GM19468 (cell line): ENCODE measurements around the gene PIGC.
A peak's percentile ranks its signal among the peaks of the same experiment; 100 is the strongest.
"Not testable (repeated sequence)": the region's sequence is repeated elsewhere in the genome, so short reads cannot be mapped to it uniquely, and the experiment has no call there.

ENCODE experiments used
- ATAC-seq: cut with Tn5 transposase; IDR thresholded peaks from one replicate; pipeline ENCODE4 v1.9.1; 2021; ENCODE audit warnings: mild to moderate bottlenecking, moderate library complexity, moderate number of reproducible peaks; ENCODE audit not compliant: unreplicated experiment; ENCODE audit errors: extremely low read depth

The PIGC gene

GRCh38 chr1:172467446-172467845, 23.6 kb upstream of the PIGC start:
- ATAC-seq, result no peak

GRCh38 chr1:172466795-172467407, 23.0 kb upstream of the PIGC start:
- no peak for ATAC-seq

- no peak for ATAC-seq
Measured at GRCh38 chr1:172465617-172466016, 21.7 kb upstream of the PIGC start.

GRCh38 chr1:172460887-172461315, 17.0 kb upstream of the PIGC start:
- no peak for ATAC-seq

- no peak for ATAC-seq
Measured at GRCh38 chr1:172460177-172460576, 16.3 kb upstream of the PIGC start.

- ATAC-seq, result no peak
Measured at GRCh38 chr1:172457479-172458130, 13.7 kb upstream of the PIGC start.

GRCh38 chr1:172456344-172456769, 12.5 kb upstream of the PIGC start:
- no peak for ATAC-seq

GRCh38 chr1:172455451-172455850, 11.6 kb upstream of the PIGC start:
- ATAC-seq, result no peak

- ATAC-seq, result no peak
Measured at GRCh38 chr1:172453607-172454006, 9.7 kb upstream of the PIGC start.

GRCh38 chr1:172453153-172453545, 9.3 kb upstream of the PIGC start:
- ATAC-seq, result no peak

- no peak for ATAC-seq
Measured at GRCh38 chr1:172452536-172453152, 8.8 kb upstream of the PIGC start.

GRCh38 chr1:172451002-172451443, 7.2 kb upstream of the PIGC start:
- no peak for ATAC-seq

- no peak for ATAC-seq
Measured at GRCh38 chr1:172450524-172450885, 6.6 kb upstream of the PIGC start.

- peak; percentile 91 for ATAC-seq
Measured at GRCh38 chr1:172449585-172450523, 6.0 kb upstream of the PIGC start.

- ATAC-seq, result no peak
Measured at GRCh38 chr1:172448995-172449584, 5.2 kb upstream of the PIGC start.

GRCh38 chr1:172447641-172448040, 3.8 kb upstream of the PIGC start:
- no peak for ATAC-seq

GRCh38 chr1:172446547-172446946, 2.7 kb upstream of the PIGC start:
- no peak for ATAC-seq

- ATAC-seq, result no peak
Measured at GRCh38 chr1:172442843-172443565, 865 bp downstream of the PIGC start.

- ATAC-seq, result no peak
Measured at GRCh38 chr1:172442404-172442803, 1.5 kb downstream of the PIGC start.

GRCh38 chr1:172437183-172437582, 6.7 kb downstream of the PIGC start:
- not testable (repeated sequence) for ATAC-seq
